Hippocampal formation (tissue), 2 donors: ENCODE data around the gene PRKCA.
"Not testable (repeated sequence)": the region's sequence is repeated elsewhere in the genome, so short reads cannot be mapped to it uniquely, and the experiment has no call there.

Source experiments
- DNase-seq, 2 donors: peaks; one replicate each; lab custom pipeline; 2025; lab: John Stamatoyannopoulos, UW

The PRKCA gene

DNA sequence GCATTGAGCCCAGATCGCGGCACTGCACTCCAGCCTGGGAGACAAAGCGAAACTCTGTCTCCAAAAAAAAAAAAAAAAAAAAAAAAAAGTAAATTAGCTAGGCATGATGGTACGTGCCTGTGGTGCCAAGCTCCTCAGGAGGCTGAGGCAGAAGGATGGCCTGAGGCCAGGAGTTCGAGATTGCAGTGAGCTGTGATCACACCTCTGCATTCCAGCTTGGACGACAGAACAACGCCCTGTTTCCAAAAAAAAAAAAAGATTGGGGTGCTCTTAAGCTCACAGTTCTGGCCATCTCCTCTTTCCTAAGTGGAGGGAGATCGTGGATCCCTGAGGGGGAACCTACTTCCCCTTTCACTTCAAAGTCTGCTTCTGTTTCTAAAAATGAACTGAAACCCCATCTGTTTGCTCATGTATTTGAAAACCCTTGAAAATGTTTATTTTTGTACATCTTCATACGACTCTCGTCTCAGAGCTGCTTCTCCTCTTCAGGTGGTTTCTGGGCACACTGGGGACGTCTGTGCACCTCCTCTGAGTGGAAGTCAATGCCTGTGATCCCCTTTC is 138.8 kb downstream of the PRKCA start:
- no peak for DNase-seq

- no peak for DNase-seq
Observed at GRCh38 chr17:66443166-66443565, 140.8 kb downstream of the PRKCA start.

DNA sequence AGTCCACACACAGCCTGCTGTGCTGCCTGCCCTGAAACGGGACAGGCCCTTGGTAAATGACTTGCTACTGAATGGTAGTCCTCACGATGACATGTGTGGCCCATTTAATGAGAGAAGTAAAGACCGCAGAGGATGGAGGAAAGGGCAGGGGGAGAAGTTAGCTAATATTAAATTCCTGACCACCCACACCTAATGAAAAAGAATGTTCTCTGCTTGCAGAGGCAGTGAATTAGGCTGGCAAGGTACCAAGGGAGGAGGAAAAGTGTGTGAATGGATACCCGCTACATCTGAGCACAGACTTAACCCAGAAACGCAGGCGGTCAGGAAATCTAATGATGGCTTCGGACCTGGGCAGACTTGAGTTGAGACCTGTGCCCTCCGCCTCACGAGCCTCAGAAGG is 141.2 kb downstream of the PRKCA start:
- DNase-seq = no peak

DNA sequence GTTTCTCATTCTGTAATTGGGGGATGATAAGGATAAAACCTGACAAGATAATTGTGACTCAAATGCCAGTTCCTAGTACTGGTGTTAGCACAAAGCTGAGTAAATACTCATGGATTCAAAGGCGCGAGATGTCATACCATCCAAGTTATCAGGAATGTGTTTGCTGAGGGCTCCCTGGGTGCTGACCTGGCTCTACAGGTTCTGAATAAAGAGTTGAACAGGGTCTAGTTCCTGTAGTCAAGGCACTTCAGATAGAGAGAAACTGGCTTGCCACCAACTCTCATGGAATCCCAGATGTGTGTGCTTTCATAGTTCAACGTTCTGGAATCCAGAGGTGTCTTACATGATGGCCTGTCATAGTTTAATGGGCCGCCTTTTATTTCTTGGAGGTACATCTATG is 141.6 kb downstream of the PRKCA start:
- no peak for DNase-seq

DNA sequence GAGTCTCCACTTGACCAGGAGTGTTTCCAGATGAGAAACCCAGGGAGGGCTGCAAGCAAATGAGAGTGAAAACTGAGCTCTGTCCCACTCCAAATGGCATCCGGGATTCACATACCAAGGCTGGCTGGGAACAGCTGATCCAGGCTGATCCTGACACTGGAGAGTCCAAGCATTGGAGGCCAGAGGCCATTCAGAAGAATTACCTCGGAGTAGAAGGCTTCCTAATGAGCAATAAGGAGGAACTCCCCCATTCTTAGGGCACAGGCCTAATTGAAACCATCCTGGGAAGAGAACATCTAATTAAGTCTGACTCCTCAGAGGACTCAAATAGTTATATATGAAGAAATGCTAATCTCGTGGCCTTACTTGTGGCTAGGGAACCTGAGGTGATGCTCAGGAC is 142.8 kb downstream of the PRKCA start:
- no peak for DNase-seq

DNA sequence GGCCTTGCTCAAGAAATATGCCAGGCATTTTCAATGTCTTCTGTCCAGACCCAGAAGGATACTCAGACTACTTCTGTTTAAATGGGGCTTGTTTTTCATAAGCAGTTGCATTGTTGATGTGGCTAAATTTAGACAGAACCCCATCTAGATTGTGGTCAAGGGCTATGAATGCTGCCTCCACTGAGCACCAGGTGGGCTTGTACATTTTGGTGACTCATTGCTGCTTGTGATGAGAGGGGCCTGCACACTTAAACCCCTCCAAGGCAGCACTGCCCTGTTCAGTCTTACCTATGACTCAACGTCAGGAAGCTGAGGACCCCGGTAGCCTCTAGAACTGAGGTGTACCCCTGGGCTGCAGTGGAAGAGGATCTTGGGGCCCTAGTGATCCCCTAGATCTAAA is 144.0 kb downstream of the PRKCA start:
- DNase-seq = no peak

DNA sequence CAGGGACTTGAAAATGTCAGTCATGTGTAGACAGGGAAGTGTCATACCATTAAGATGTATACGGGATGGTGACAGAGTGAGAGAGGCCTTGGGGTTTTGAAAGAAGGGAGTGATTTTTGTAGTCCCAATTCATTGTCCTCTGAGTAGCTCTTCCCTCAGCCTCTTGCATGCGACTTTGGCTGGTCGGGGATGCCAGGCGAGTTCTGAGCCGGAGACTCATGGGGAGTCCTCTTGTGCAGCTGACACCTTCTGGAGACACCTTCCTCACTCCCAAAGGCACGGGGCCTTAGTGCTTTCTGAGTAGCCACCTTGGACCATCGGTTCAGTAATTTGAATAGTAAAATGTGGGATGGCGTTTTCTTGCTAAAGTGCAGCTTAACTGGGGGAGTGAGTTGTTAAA is 144.7 kb downstream of the PRKCA start:
- no peak for DNase-seq

DNA sequence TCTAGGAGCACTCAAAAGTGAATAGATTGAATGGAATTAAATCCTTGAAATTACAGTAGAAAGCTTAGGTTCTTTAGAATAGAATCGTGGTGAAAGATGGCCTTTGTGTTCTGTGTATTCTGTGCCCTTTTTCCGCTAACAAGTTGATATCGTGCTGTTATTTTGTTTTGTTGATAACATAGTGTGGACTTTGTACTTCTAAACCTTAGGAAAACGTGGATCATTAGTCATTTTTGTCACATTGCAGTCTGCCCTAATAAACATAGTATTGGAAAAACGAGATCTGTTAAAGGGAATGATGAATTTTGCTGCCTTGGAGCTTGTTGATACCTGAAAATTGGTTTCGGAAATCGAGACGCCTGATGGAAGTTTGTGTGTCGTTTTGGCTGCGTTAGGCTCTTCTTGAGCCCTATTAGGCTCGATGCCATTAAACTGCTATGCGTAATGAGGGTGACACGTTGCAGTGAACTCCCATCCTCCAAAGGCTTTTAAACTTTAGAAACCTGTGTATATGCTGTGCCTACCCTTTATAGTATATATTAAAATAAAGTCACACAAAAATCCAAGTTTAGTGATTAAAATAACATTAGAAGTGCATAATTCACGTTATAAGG is 145.7 kb downstream of the PRKCA start:
- DNase-seq = no peak

DNA sequence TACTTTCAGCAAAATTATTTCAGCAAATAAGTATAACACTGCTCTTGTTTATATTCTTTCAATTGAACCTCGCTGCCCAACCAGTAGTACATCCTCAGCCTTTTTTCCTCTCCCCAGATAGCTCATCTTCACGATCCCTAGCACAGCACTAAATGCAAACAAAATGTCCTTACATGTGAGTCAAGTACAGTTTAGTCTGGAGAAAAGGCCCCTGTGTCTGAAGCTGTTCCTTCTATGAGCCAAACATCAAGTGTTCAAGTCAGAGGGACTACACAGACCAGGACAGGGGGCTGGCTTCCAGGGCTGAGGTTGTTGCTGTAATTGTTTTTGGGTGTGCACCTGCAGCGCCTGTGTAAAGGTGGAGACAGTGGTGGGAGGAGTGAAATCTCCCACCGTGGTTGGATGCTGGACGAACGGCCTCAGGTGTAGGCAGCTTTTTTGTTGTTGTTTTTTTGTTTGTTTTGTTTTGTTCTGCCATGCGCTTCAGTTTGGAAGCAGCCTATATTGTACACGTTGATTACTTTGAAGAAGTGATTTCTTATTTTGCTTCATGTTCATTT is 147.1 kb downstream of the PRKCA start:
- DNase-seq = no peak

- no peak for DNase-seq
Observed at GRCh38 chr17:66450008-66450851, 147.8 kb downstream of the PRKCA start.

GRCh38 chr17:66450852-66451158 is 148.4 kb downstream of the PRKCA start:
- DNase-seq = no peak

DNA sequence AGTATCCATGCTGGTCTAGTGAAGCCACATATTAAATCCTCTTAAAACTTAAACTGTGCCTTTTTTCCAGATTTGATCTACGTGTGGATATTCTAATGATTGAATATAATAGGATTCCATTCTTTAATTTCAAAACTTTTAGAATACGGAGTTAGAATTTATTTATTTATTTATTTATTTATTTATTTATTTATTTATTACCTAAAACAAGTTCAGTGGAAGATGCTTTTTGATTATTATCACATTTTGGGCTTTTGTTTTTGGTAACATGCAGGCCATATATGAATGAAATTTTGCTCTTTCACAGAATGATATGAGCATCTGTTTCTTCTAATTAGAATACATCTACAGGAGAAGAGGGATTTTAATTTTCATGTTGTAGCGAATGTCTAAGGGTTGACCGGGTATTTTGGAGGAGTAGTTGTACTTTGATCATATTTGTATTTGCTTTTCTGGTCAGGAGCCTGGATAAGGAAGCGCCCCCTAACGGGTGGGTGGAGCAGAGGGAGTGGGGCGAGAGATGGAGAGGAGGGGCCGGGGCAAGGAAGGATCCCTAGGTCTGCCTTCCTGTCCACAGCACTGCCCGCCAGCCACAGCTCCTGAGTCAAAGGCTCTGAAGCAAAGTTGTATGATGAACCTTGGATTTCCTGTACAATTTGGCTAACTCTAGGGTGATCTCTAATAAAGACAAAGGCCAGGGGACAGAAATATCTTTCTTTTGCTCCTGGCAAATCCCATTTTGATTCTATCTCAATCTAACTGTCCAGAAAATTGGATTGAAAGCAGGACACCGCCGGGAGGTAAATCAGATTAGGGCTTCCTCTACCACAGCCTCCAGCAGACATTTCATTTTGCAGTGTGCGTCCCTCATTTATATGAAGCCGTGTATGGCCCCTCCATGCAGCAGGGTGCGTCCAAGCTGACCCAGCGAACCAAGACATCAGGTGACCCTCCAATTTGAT is 149.1 kb downstream of the PRKCA start:
- DNase-seq = no peak

DNA sequence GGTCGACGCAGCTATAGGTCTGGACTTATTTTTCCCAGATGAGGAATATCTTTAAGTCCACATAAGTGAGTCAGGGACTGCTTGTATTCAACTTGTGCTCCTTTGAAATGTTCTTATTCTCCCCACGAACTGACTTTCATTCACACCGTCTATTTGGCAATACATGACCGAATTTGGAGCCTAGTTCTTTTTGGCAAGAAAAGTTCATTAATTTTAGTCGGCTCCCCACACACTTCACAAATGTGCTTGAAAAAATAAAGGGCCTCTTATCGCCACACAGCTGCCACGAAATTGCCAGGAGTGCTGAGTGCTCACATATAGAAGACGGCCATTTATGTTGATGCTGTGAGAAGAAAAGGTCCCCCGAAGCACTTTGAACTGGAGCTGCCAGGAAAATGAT is 152.6 kb downstream of the PRKCA start:
- peak in 1 of 2 donors; percentile 47 for DNase-seq

DNA sequence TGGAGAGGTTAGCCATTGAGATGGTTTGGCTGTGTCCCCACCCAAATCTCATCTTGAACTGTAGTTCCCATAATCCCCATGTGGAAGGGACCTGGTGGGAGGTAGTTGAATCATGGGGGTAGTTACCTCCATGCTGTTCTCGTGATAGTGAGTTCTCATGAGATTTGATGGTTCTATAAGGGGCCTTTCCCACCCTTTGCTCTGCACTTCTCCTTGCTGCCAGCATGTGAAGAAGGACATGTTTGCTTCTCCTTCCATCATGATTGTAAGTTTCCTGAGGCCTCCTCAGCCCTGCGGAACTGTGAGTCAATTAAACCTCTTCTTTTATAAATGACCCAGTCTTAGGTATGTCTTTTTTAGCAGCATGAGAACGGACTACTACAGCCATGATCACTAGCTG is 155.1 kb downstream of the PRKCA start:
- DNase-seq = not testable (repeated sequence)

- no peak for DNase-seq
Observed at GRCh38 chr17:66458782-66459181, 156.4 kb downstream of the PRKCA start.

GRCh38 chr17:66459811-66460270 is 157.4 kb downstream of the PRKCA start:
- no peak for DNase-seq

GRCh38 chr17:66460558-66460957 is 158.1 kb downstream of the PRKCA start:
- no peak for DNase-seq

GRCh38 chr17:66461343-66461995 is 159.1 kb downstream of the PRKCA start:
- no peak for DNase-seq

DNA sequence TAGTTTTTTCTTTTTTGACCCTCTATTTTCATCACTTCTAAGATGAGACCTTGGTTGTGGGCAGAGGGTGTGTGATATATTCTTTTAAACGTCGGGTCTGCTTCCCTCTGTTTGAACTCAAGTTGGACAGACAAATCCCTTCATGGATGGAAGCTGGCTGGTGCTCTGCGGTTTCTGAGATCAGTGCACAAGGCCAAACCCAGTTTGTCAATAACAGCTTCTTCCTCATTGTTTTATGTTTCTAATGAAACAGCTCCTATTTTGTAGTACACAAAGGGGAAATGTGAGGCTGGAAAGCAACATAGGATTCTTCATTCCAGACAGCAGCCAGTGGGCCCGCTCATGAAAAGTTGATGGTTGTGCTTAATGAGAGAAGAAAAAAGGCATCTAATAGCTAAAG is 159.6 kb downstream of the PRKCA start:
- peak in 1 of 2 donors; percentile 73 for DNase-seq

DNA sequence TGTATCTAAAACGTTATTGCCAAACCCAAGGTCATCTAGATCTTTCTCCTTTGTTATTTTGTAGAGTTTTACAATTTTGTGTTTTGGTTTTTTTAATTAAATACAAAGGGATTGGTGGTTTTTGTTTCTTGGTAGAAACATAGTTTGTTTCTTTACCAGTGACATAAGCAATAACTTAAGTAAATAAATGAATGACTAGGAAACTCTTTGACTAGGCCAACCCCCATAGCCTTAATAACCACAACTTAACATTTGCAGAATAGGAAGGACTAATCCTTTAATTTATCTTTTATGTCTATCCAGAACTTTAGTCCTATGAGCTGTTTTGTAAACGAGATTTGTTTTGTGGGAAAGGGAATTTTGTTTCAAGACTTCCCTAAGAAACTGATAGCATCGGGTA is 162.5 kb downstream of the PRKCA start:
- no peak for DNase-seq

- no peak for DNase-seq
Observed at GRCh38 chr17:66465701-66466100, 163.3 kb downstream of the PRKCA start.
